Astrocyte (in vitro differentiated cells and primary cell): ENCODE results near the gene ARL8A. TPM values are rescaled to one million over a fixed set of nuclear protein-coding genes. Genes with fewer than 3 reads are reported as not detected.

ENCODE experiments used
- DNase-seq: peaks from one replicate; pipeline ENCODE4 v3.0.0-alpha.2; 2010; ENCODE audit warnings: low read depth
- FAIRE-seq: peaks from 2 replicates; lab custom pipeline; 2011; peaks lifted over from hg19 to GRCh38; lab: Jason Lieb, UNC
- H2AFZ ChIP-seq: 2 replicates; pipeline ENCODE4 v1.6.0; 2012; ENCODE audit warnings: low read depth, low read length, inconsistent platforms
- H3K27ac ChIP-seq: 2 replicates; pipeline ENCODE4 v1.5.1; 2011; ENCODE audit warnings: low read depth, low read length, inconsistent platforms
- H3K27me3 ChIP-seq: 2 replicates; pipeline ENCODE4 v1.6.0; 2011; ENCODE audit warnings: low read length, inconsistent platforms; ENCODE audit not compliant: insufficient read depth
- H3K36me3 ChIP-seq: 2 replicates; pipeline ENCODE4 v1.5.1; 2011; ENCODE audit warnings: low read length, inconsistent platforms; ENCODE audit not compliant: insufficient read depth
- H3K4me1 ChIP-seq: 2 replicates; pipeline ENCODE4 v1.5.1; 2011; ENCODE audit warnings: low read length, inconsistent platforms; ENCODE audit not compliant: insufficient read depth
- H3K4me2 ChIP-seq: 2 replicates; pipeline ENCODE4 v1.6.0; 2012; ENCODE audit warnings: low read length, inconsistent platforms
- H3K4me3 ChIP-seq: 2 replicates; pipeline ENCODE4 v1.5.1; 2011; ENCODE audit warnings: low read depth, mild to moderate bottlenecking, low read length, inconsistent platforms; ENCODE audit not compliant: insufficient read depth
- H3K79me2 ChIP-seq: 2 replicates; pipeline ENCODE4 v1.6.0; 2012; ENCODE audit warnings: mild to moderate bottlenecking, low read length, inconsistent platforms; ENCODE audit not compliant: insufficient read depth
- H3K9ac ChIP-seq: 2 replicates; pipeline ENCODE4 v1.6.0; 2012; ENCODE audit warnings: mild to moderate bottlenecking, low read length, inconsistent platforms
- H3K9me3 ChIP-seq: 2 replicates; pipeline ENCODE4 v1.5.1; 2012; ENCODE audit warnings: low read depth, mild to moderate bottlenecking, low read length, inconsistent platforms; ENCODE audit not compliant: insufficient read depth
- H4K20me1 ChIP-seq: 2 replicates; pipeline ENCODE4 v1.6.0; 2012; ENCODE audit warnings: low read length, inconsistent platforms; ENCODE audit not compliant: insufficient read depth
- H3K27ac Mint-ChIP-seq: one replicate; pipeline ENCODE4 v1.8.0; 2021; ENCODE audit warnings: mild to moderate bottlenecking, mixed read lengths; ENCODE audit not compliant: unreplicated experiment
- H3K27me3 Mint-ChIP-seq: one replicate; pipeline ENCODE4 v1.8.0; 2021; ENCODE audit warnings: low read depth, mixed read lengths; ENCODE audit not compliant: unreplicated experiment
- H3K36me3 Mint-ChIP-seq: one replicate; pipeline ENCODE4 v1.8.0; 2021; ENCODE audit warnings: low read depth, mixed read lengths; ENCODE audit not compliant: unreplicated experiment
- H3K4me1 Mint-ChIP-seq: one replicate; pipeline ENCODE4 v1.8.0; 2021; ENCODE audit warnings: low read depth, mixed read lengths; ENCODE audit not compliant: unreplicated experiment
- H3K4me3 Mint-ChIP-seq: one replicate; pipeline ENCODE4 v1.8.0; 2021; ENCODE audit warnings: mild to moderate bottlenecking, moderate library complexity, mixed read lengths; ENCODE audit not compliant: unreplicated experiment
- H3K9me3 Mint-ChIP-seq: one replicate; pipeline ENCODE4 v1.8.0; 2021; ENCODE audit warnings: mild to moderate bottlenecking, mixed read lengths; ENCODE audit not compliant: unreplicated experiment
- CTCF ChIP-seq: IDR thresholded peaks from 2 replicates; pipeline ENCODE4 v1.5.1; 2011; ENCODE audit warnings: low read depth, mild to moderate bottlenecking, inconsistent platforms, low read length, moderate library complexity; ENCODE audit not compliant: insufficient read depth
- EZH2 ChIP-seq: IDR thresholded peaks from 2 replicates; pipeline ENCODE4 v1.6.1; 2012; ENCODE audit warnings: mild to moderate bottlenecking, low read length, inconsistent platforms; ENCODE audit not compliant: insufficient read depth
- total RNA-seq: library from RNA; stranded (reverse); gene quantifications from 2 replicates; pipeline ENCODE4 v1.2.1, GENCODE V29; 2021

The ARL8A gene
- total RNA-seq, 1 donor from 2014 or later: 83.0 TPM

GRCh38 chr1:202104073-202104472, 40.5 kb downstream of the ARL8A start:
- H3K36me3 Mint-ChIP-seq: no peaks in the 10 kb centered on the region
- Histone ChIP-seq H3K4me2 (no peak overlapping the region), H3K27ac (no peak overlapping the region), H3K9me3 (no peaks in the 10 kb centered on the region), H3K79me2 (no peaks in the 10 kb centered on the region), H3K27me3 (no peaks in the 10 kb centered on the region), H3K4me1 (peaks cover 27% of the 10 kb centered on the region), H3K36me3 (no peaks in the 10 kb centered on the region), H3K4me3 (no peak overlapping the region), H3K9ac (no peak overlapping the region), H2AFZ (no peak overlapping the region), H4K20me1 (no peaks in the 10 kb centered on the region)
- no peak overlapping the region for H3K4me3 Mint-ChIP-seq
- TF ChIP-seq CTCF: no peak
- TF ChIP-seq EZH2: no peak
- H3K4me1 Mint-ChIP-seq: peaks cover 13% of the 10 kb centered on the region
- peak overlapping the region; percentile 41 for H3K27ac Mint-ChIP-seq
- DNase-seq (no peak), FAIRE-seq (no peak)
- H3K27me3 Mint-ChIP-seq: peaks cover 6% of the 10 kb centered on the region
- H3K9me3 Mint-ChIP-seq: no peaks in the 10 kb centered on the region

DNA sequence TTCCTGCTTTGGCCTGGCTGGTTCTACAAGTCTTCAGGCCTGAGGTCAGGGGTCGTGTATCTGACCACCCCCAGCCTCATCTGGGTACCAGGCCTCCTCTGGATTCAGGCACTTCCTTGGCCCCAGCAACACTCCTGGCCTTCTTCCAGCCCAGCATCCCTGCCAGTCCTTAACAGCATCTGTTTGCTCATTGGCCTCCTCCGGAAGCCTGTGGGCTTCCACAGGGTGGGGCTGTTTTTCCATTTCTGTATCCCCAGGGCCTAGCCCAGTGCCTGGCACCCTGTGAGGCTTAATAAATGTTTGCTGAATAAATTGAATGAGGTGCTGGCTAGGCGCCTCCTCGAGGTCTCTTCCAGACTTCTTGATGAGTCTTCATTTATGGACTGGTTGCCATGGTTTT, 43.4 kb downstream of the ARL8A start:
- TF ChIP-seq CTCF (no peak), EZH2 (no peak)
- no peaks in the 10 kb centered on the region for H3K27me3 ChIP-seq
- Mint-ChIP-seq H3K4me1 (peaks cover 11% of the 10 kb centered on the region), H3K36me3 (no peaks in the 10 kb centered on the region), H3K27me3 (no peaks in the 10 kb centered on the region), H3K27ac (no peak overlapping the region), H3K9me3 (no peaks in the 10 kb centered on the region), H3K4me3 (no peak overlapping the region)
- H3K27ac ChIP-seq: no peak overlapping the region
- no peak overlapping the region for H3K9ac ChIP-seq
- H3K9me3 ChIP-seq: no peaks in the 10 kb centered on the region
- no peak overlapping the region for H3K4me3 ChIP-seq
- FAIRE-seq (no peak), DNase-seq (no peak)
- H3K79me2 ChIP-seq: no peaks in the 10 kb centered on the region
- no peak overlapping the region for H3K4me2 ChIP-seq
- H3K4me1 ChIP-seq: peaks cover 13% of the 10 kb centered on the region
- no peaks in the 10 kb centered on the region for H3K36me3 ChIP-seq
- no peak overlapping the region for H2AFZ ChIP-seq
- H4K20me1 ChIP-seq: no peaks in the 10 kb centered on the region

DNA sequence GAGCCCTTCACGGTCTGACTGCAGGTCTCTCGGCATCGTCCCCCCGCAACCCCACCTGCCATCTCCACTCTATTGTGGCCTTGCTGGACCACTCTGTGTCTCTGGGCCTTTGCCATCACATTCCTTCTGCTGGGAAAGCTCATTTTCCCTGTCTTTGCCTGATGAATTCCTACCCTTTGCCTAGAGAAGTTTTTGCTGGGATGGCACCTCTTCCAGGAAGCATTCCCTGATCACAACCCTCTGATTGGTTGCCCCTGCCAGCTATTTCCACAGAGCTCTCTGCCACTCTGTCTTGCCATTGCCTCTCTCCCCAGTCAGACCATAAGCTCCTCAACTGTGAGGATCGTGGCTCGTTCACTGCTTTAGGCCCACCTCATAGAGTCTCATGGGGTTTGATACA, 50.7 kb downstream of the ARL8A start:
- Mint-ChIP-seq H3K27me3 (peaks cover 12% of the 10 kb centered on the region), H3K36me3 (no peaks in the 10 kb centered on the region), H3K27ac (no peak overlapping the region), H3K4me1 (no peaks in the 10 kb centered on the region), H3K4me3 (no peak overlapping the region), H3K9me3 (no peaks in the 10 kb centered on the region)
- no peak overlapping the region for H3K9ac ChIP-seq
- H3K4me2 ChIP-seq: no peak overlapping the region
- H3K36me3 ChIP-seq: no peaks in the 10 kb centered on the region
- TF ChIP-seq EZH2 (no peak), CTCF (no peak)
- no peak overlapping the region for H2AFZ ChIP-seq
- H3K9me3 ChIP-seq: no peaks in the 10 kb centered on the region
- no peaks in the 10 kb centered on the region for H3K4me1 ChIP-seq
- no peak for FAIRE-seq
- no peak overlapping the region for H3K4me3 ChIP-seq
- no peak for DNase-seq
- no peaks in the 10 kb centered on the region for H4K20me1 ChIP-seq
- H3K79me2 ChIP-seq: no peaks in the 10 kb centered on the region
- no peak overlapping the region for H3K27ac ChIP-seq
- peaks cover 5% of the 10 kb centered on the region for H3K27me3 ChIP-seq
